ENCODE measurements around the gene PIEZO1.
"Not testable (repeated sequence)": the region's sequence is repeated elsewhere in the genome, so short reads cannot be mapped to it uniquely, and the experiment has no call there.

PIEZO1 gene

GRCh38 chr16:88782454-88783390 lies 2.3 kb downstream of the PIEZO1 start:
- DNase-seq: peak; percentile 26 to 64

GRCh38 chr16:88781140-88782077 lies 3.6 kb downstream of the PIEZO1 start:
- DNase-seq: peak; percentile 90 to 97

DNA sequence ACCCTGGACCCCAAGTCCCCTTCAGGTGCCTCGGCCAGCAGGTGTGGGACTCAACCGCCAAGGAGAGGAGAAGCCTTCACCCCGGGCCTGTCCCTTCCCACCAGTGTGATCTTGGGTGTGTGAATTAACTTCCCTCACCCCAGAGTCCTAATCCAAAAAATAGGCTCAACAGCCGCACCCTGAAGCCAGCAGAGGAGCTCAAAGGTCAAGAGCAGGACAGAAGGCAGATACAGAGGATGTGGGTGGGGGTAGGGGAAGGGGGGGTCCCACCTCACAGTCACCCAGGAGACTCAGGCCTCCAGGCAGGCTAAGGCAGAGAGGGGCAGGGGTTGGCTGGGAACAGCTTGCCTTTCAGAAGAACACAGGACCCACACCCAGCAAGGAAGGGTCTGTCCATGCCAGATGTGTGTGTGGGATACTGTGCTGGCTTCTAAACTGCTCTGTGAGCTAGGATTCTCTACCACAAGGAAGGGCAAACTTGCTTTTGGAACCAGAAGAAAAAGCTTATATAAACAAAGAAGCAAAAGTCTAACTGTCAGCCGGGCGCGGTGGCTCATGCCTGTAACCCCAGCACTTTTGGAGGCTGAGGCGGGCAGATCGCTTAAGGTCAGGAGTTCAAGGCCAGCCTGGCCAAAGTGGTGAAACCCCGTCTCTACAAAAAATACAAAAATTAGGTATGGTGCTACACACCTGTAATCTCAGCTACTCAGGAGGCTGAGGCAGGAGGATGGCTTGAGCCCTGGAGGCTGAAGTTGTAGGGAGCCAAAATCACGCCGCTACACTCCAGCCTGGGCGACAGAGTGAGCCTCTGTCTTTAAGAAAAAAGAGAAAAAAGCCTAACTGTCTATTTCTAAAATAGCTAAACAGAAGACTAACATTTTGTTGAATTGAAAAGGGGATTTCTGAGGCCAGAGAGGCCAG lies 4.6 kb downstream of the PIEZO1 start:
- DNase-seq: peak in 1 of 2 donors; percentile 33

GRCh38 chr16:88779406-88780141 lies 5.4 kb downstream of the PIEZO1 start:
- DNase-seq: no peak

- DNase-seq: no peak
Measured at GRCh38 chr16:88778541-88779065, 6.4 kb downstream of the PIEZO1 start.

DNA sequence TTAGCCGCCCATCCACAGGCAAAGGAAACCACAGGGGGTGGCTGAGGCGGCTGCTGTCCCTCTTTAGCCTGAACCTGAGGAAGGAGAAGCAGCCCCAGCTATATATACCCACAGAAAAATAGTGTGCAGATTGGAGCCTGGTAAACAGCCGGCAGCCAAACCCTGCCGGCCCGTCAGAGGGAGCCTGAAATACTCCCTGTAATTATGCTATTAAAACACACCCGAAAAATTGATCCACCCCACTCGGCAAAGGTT lies 6.8 kb downstream of the PIEZO1 start:
- no peak for DNase-seq

GRCh38 chr16:88777471-88778270 lies 7.3 kb downstream of the PIEZO1 start:
- no peak for DNase-seq

- no peak for DNase-seq
Measured at GRCh38 chr16:88775825-88776224, 9.2 kb downstream of the PIEZO1 start.

GRCh38 chr16:88774544-88775393 lies 10.3 kb downstream of the PIEZO1 start:
- DNase-seq: no peak

- DNase-seq: peak; percentile 83 to 94
Measured at GRCh38 chr16:88773812-88774291, 11.2 kb downstream of the PIEZO1 start.

DNA sequence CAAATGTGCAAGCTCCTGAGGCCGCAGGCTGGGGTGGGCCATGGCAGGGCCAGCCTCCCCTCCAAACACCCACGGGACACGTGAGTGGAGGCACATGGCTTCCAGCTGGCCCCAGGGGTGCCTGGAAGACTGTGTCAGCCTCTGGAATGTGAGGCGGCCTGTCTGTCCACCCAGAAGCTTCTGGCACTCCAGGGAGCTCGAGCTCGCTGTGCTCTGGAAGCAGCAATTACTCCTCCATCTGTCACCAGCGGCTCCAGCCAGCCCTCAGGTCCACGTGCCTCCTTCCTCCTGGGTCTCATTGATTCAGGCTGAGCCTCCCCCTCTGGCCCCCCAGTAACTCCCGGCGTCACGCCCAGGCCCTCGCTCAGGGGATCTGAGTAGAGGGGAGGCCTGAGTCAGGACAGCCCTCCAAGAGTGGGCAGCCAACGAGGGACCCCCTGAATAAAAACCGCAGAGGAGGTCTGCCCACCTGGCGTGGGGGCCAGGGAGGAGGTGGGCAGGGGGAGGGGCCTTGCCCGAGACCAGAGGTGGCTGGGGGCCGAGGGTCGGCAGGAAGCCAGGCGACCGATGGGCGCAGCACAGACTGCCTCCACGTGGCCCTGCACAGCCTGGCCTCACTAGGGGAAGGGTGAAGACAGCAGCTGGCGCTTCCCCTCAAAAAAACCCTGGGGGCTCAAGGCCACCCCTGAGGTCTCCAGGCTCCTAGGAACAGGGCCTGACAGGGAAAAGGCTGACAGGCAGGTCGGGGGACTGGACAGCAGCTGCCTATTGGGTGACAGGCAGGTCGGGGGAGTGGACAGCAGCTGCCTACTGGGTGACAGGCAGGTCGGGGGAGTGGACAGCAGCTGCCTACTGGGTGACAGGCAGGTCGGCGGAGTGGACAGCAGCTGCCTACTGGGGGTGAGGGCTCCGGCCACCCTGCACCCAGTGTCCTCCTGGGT lies 11.9 kb downstream of the PIEZO1 start:
- peak in 1 of 2 donors; percentile 50 for DNase-seq

DNA sequence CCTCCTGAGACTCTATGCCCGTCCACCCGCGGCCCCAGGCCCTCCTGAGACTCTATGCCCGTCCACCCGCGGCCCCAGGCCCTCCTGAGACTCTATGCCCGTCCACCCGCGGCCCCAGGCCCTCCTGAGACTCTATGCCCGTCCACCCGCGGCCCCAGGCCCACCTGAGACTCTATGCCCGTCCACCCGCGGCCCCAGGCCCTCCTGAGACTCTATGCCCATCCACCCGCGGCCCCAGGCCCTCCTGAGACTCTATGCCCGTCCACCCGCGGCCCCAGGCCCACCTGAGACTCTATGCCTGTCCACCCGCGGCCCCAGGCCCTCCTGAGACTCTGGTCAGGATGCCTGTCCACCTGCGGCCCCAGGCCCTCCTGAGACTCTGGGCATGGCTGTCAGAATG lies 13.2 kb downstream of the PIEZO1 start:
- not testable (repeated sequence) for DNase-seq

GRCh38 chr16:88771294-88771772 lies 13.7 kb downstream of the PIEZO1 start:
- no peak for DNase-seq

- peak; percentile 42 to 71 for DNase-seq
Measured at GRCh38 chr16:88770461-88771293, 14.3 kb downstream of the PIEZO1 start.

DNA sequence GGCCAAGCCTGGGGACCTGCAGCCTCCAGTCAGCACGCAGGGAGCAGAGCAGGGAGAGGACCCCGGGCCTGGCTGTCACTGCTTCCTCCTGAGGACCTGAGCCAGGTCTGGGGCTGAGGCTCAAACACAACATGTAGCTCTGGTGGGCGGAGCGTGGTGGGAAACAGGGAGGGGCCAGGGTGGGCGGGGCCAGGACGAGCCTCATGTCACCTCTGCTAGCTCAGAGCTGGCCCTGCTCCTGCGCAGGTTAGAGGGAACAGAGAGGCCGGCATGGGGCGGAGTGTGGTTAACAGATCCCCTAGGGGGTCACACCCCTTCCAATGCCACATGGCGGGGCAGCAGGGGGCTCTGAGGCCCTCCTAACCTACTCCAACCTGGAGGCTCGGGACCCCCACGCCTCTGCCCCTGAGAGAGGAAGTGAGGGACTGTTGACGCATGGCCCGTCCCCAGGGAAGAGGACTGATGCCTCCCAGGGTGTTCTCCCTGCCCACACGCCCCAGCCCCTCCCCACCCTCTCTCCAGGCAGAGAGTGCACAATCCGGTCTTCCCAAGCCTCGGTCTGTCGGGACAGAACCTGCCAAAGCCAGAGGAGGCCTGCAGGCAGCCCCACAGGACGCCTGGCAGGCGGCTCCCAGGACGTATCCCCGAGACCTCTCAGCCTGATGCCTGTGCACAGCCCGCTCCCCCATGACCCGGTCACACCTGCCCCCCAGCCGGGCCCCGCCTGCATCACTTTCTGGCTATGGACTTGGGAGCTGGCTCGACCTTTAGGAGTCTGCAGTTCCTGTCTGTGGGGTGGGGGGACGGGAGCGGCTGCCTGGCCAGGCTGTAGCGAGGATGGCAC lies 15.2 kb downstream of the PIEZO1 start:
- no peak for DNase-seq
